ENCODE data around the gene RTRAF.

- TF ChIP-seq CTCF (conservative IDR thresholded peaks at IDR 0.05) (no peak), EZH2 (IDR thresholded peaks at IDR 0.05; ENCODE audit: low read depth) (no peak)
These were observed 59.4 kb downstream of the RTRAF start for GRCh38 chr14:52048641-52049204.

Data from PC-9 (cell line).